Colonic mucosa (tissue), 4 donors: ENCODE data around the gene LRRN2. TPM values are rescaled to one million over a fixed set of nuclear protein-coding genes. Genes with fewer than 3 reads are reported as not detected.

ENCODE experiments used
- DNase-seq: peaks from one replicate; pipeline ENCODE4 v3.0.0-alpha.2; 2020
- H3K27ac ChIP-seq: fragments of 200-600 bp; one replicate; pipeline ENCODE4 v1.8.0; 2021
- H3K27me3 ChIP-seq: fragments of 200-600 bp; one replicate; pipeline ENCODE4 v1.8.0; 2021
- H3K36me3 ChIP-seq: fragments of 200-600 bp; one replicate; pipeline ENCODE4 v1.8.0; 2021
- H3K4me1 ChIP-seq: fragments of 200-600 bp; one replicate; pipeline ENCODE4 v1.8.0; 2021; ENCODE audit warnings: mild to moderate bottlenecking
- H3K4me3 ChIP-seq: fragments of 200-600 bp; one replicate; pipeline ENCODE4 v1.8.0; 2021
- H3K9ac ChIP-seq, 2 donors: one replicate each; pipeline ENCODE4 v1.7.0; 2013; ENCODE audit warnings: control low read depth in 2 of 2, low read depth in 2 of 2, low read length in 2 of 2
- H3K9me3 ChIP-seq: fragments of 200-600 bp; one replicate; pipeline ENCODE4 v1.8.0; 2021
- CTCF ChIP-seq: fragments of 200-600 bp; IDR thresholded peaks from one replicate; pipeline ENCODE4 v1.8.0; 2022; ENCODE audit warnings: antibody characterized with exemption, mild to moderate bottlenecking
- intact Hi-C: fragments of 100-400 bp; cut with DNase I; formaldehyde crosslinking; loops from one replicate; pipeline ENCODE4 v1.14.1; 2022
- total RNA-seq, 2 donors: library from RNA; stranded (reverse); fragmentation: NEBNext Ultra II Directional in 1 of 2; extraction: Animal tissue kit (Norgen Biotek cat#: 25700) in 1 of 2; gene quantifications; one replicate each; pipeline ENCODE4 v1.2.1, GENCODE V29; 2021
- donor health status: healthy.
- donor health status: DM: no; HTN: no; CAD: no.
- donor health status: DM: no; HTN: no; CAD: no.

The LRRN2 gene
- total RNA-seq, 2 donors from 2014 or later: 13.1 to 13.9 TPM

GRCh38 chr1:204684571-204685235 is 835 bp downstream of the LRRN2 start:
- Histone ChIP-seq H3K27me3 (peaks cover 3% of the 10 kb centered on the region), H3K27ac (peak overlapping the region; percentile 24), H3K4me3 (peak overlapping the region; percentile 56), H3K9ac (peak overlapping the region; percentile 23 to 60), H3K36me3 (no peaks in the 10 kb centered on the region), H3K9me3 (no peaks in the 10 kb centered on the region), H3K4me1 (peaks cover 6% of the 10 kb centered on the region)
- TF ChIP-seq CTCF: no peak
- DNase-seq: peak; percentile 49
- intact Hi-C loops: no loop called here

GRCh38 chr1:204684206-204684570 is 1.4 kb downstream of the LRRN2 start:
- peak overlapping the region; percentile 56 for H3K4me3 ChIP-seq
- intact Hi-C loops: no loop called here
- peaks cover 6% of the 10 kb centered on the region for H3K4me1 ChIP-seq
- H3K9ac ChIP-seq: no peak overlapping the region
- no peaks in the 10 kb centered on the region for H3K36me3 ChIP-seq
- no peak for DNase-seq
- H3K27ac ChIP-seq: no peak overlapping the region
- no peak for TF ChIP-seq CTCF
- H3K9me3 ChIP-seq: no peaks in the 10 kb centered on the region
- peaks cover 3% of the 10 kb centered on the region for H3K27me3 ChIP-seq

- intact Hi-C loops: no loop called here
- Histone ChIP-seq H3K36me3 (no peaks in the 10 kb centered on the region), H3K27ac (no peak overlapping the region), H3K27me3 (peaks cover 3% of the 10 kb centered on the region), H3K9me3 (no peaks in the 10 kb centered on the region), H3K4me3 (no peak overlapping the region), H3K4me1 (peaks cover 6% of the 10 kb centered on the region), H3K9ac (no peak overlapping the region)
- TF ChIP-seq CTCF: no peak
- DNase-seq: no peak
Measured at GRCh38 chr1:204683284-204684205, 2.0 kb downstream of the LRRN2 start.

GRCh38 chr1:204680461-204680860 is 5.1 kb downstream of the LRRN2 start:
- Histone ChIP-seq H3K9ac (no peak overlapping the region), H3K9me3 (no peaks in the 10 kb centered on the region), H3K4me3 (no peak overlapping the region), H3K36me3 (no peaks in the 10 kb centered on the region), H3K27me3 (peaks cover under 1% of the 10 kb centered on the region), H3K27ac (no peak overlapping the region), H3K4me1 (peaks cover under 1% of the 10 kb centered on the region)
- intact Hi-C loops: no loop called here
- no peak for DNase-seq
- no peak for TF ChIP-seq CTCF

- H3K9me3 ChIP-seq: no peaks in the 10 kb centered on the region
- no peak for TF ChIP-seq CTCF
- no peaks in the 10 kb centered on the region for H3K4me1 ChIP-seq
- no peak overlapping the region for H3K27ac ChIP-seq
- no peaks in the 10 kb centered on the region for H3K36me3 ChIP-seq
- no peak overlapping the region for H3K9ac ChIP-seq
- DNase-seq: no peak
- intact Hi-C loops: no loop called here
- no peaks in the 10 kb centered on the region for H3K27me3 ChIP-seq
- H3K4me3 ChIP-seq: no peak overlapping the region
Measured at GRCh38 chr1:204680051-204680450, 5.5 kb downstream of the LRRN2 start.
